Measurements from ENCODE around the gene PPM1K.

DNA sequence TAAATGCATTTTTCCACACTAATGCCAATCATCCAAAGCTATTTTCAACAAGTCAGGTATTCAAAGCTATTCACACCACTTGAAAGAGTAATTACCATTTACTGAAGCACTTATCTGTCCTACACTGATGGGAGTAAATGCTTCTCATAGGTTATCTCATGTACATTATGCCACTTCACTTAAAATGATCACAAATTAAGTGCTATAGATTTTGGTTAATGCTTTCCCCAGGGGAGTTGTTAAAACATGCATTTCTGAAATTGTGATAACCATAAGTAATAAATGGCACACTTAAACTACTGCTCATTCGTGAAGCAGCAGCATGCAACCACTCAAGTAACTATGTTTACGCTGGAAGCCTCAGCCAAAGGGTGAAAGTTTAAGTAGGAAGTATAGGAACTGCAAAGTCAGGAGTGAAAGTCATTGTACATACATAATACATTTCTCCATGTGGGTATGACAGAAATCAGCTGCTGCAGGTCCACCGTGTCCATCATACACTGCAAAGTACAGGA lies 6.6 kb downstream of the PPM1K start:
- TF ChIP-seq, protein P1, sequence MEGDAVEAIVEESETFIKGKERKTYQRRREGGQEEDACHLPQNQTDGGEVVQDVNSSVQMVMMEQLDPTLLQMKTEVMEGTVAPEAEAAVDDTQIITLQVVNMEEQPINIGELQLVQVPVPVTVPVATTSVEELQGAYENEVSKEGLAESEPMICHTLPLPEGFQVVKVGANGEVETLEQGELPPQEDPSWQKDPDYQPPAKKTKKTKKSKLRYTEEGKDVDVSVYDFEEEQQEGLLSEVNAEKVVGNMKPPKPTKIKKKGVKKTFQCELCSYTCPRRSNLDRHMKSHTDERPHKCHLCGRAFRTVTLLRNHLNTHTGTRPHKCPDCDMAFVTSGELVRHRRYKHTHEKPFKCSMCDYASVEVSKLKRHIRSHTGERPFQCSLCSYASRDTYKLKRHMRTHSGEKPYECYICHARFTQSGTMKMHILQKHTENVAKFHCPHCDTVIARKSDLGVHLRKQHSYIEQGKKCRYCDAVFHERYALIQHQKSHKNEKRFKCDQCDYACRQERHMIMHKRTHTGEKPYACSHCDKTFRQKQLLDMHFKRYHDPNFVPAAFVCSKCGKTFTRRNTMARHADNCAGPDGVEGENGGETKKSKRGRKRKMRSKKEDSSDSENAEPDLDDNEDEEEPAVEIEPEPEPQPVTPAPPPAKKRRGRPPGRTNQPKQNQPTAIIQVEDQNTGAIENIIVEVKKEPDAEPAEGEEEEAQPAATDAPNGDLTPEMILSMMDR (optimal IDR thresholded peaks at IDR 0.05 in 1 of 3, IDR thresholded peaks at IDR 0.05 in 1 of 3, conservative IDR thresholded peaks at IDR 0.05 in 1 of 3; ENCODE audit: extremely low read depth in 1 of 3, insufficient read depth in 2 of 3, low read length in 3 of 3), result no peak
- TF ChIP-seq EZH2 (IDR thresholded peaks at IDR 0.05; ENCODE audit: low read length), result no peak

Data from keratinocyte (primary cell).